ENCODE data around the gene ATXN1.

DNA sequence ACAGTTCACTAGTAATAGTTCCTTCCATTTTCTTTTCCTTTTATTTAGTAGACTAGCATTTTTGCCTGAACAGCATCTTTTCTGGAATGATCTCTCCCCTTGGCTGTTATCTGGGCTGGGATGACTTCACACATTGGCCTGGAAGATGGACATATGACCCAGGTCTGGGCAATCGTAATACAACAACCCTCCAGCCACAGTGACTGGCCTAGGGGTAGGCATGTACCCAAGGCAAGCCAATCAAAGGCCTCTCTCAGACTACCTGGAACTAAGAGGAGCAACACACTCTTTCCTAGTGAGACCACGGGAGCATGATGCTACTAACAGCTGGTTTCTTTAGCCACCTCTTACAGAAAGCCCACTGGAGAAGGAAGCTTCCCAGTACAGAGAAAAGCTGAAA lies 270.6 kb downstream of the ATXN1 start:
- TF ChIP-seq POLR2A (IDR thresholded peaks at IDR 0.05; ENCODE audit: low read depth), result no peak
- TF ChIP-seq, protein P1, sequence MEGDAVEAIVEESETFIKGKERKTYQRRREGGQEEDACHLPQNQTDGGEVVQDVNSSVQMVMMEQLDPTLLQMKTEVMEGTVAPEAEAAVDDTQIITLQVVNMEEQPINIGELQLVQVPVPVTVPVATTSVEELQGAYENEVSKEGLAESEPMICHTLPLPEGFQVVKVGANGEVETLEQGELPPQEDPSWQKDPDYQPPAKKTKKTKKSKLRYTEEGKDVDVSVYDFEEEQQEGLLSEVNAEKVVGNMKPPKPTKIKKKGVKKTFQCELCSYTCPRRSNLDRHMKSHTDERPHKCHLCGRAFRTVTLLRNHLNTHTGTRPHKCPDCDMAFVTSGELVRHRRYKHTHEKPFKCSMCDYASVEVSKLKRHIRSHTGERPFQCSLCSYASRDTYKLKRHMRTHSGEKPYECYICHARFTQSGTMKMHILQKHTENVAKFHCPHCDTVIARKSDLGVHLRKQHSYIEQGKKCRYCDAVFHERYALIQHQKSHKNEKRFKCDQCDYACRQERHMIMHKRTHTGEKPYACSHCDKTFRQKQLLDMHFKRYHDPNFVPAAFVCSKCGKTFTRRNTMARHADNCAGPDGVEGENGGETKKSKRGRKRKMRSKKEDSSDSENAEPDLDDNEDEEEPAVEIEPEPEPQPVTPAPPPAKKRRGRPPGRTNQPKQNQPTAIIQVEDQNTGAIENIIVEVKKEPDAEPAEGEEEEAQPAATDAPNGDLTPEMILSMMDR (IDR thresholded peaks at IDR 0.05), result no peak
- TF ChIP-seq EP300 (IDR thresholded peaks at IDR 0.05), result no peak
- no peak for TF ChIP-seq POLR2AphosphoS5 (IDR thresholded peaks at IDR 0.05)
